Immature natural killer cell (primary cell): ENCODE measurements around the gene GRK6. TPM values are rescaled to one million over a fixed set of nuclear protein-coding genes. Genes with fewer than 3 reads are reported as not detected.

Experiments
- DNase-seq, 3 donors: peaks; one replicate each; pipeline ENCODE4 v3.0.0; 2022; ENCODE audit warnings: mixed read lengths in 1 of 3
- H3K27ac Mint-ChIP-seq, 6 donors: one replicate each; pipeline ENCODE4 v1.8.0; 2020; ENCODE audit warnings: mixed read lengths in 6 of 6, mild to moderate bottlenecking in 5 of 6, inconsistent platforms in 4 of 6, moderate library complexity in 3 of 6
- H3K27me3 Mint-ChIP-seq, 3 donors: one replicate each; pipeline ENCODE4 v1.8.0; 2020 to 2021; ENCODE audit warnings: low read depth in 3 of 3, mild to moderate bottlenecking in 3 of 3, mixed read lengths in 3 of 3, moderate library complexity in 3 of 3, inconsistent platforms in 1 of 3
- H3K36me3 Mint-ChIP-seq, 3 donors: one replicate each; pipeline ENCODE4 v1.8.0; 2020; ENCODE audit warnings: mixed read lengths in 3 of 3, inconsistent platforms in 2 of 3, mild to moderate bottlenecking in 2 of 3
- H3K4me1 Mint-ChIP-seq, 2 donors: one replicate each; pipeline ENCODE4 v1.8.0; 2020; ENCODE audit warnings: inconsistent platforms in 2 of 2, mild to moderate bottlenecking in 2 of 2, mixed read lengths in 2 of 2, moderate library complexity in 1 of 2
- H3K4me3 Mint-ChIP-seq, 5 donors: one replicate each; pipeline ENCODE4 v1.8.0; 2020; ENCODE audit warnings: mild to moderate bottlenecking in 5 of 5, mixed read lengths in 5 of 5, inconsistent platforms in 3 of 5, moderate library complexity in 3 of 5
- H3K9me3 Mint-ChIP-seq, 6 donors: one replicate each; pipeline ENCODE4 v1.8.0; 2020; ENCODE audit warnings: mild to moderate bottlenecking in 6 of 6, mixed read lengths in 6 of 6, inconsistent platforms in 4 of 6, moderate library complexity in 3 of 6
- polyA plus RNA-seq, 3 donors: library from polyadenylated mRNA; unstranded; fragments of 300-500 nt; fragmentation: Illumina TruSeq; gene quantifications; one replicate each; pipeline ENCODE4 v1.2.3, GENCODE V29; 2021

GRK6 gene
- 100 to 1,000 TPM; 102 to 129 (median 103) TPM for polyA plus RNA-seq

GRCh38 chr5:177426566-177427210, at the start of gene GRK6:
Gene GRK6, plus strand, starts transcription at chr5:177426676. Its CDS starts 170 bp downstream, at chr5:177426846.
- Mint-ChIP-seq H3K4me3 (peak within 1 kb of the TSS; percentile 93 to 96 (median 94)), H3K36me3 (no peaks in the 10 kb centered on the region), H3K27me3 (peaks cover 12 to 26% (median 15%) of the 10 kb centered on the region in 3 donors), H3K27ac (peak within 1 kb of the TSS; percentile 96 to 99 (median 98)), H3K4me1 (peaks cover 65 to 68% of the 10 kb centered on the region in 2 donors), H3K9me3 (no peaks in the 10 kb centered on the region)
- DNase-seq, result peak in 2 of 3 donors; percentile 65 to 70

GRCh38 chr5:177377851-177378776, 48.4 kb upstream of the GRK6 start:
- no peak for DNase-seq
- Mint-ChIP-seq H3K4me1 (peaks cover 2 to 11% of the 10 kb centered on the region in 2 donors), H3K36me3 (no peaks in the 10 kb centered on the region), H3K9me3 (no peaks in the 10 kb centered on the region), H3K27me3 (peaks cover 1 to 5% (median 2%) of the 10 kb centered on the region in 3 donors), H3K4me3 (no peak overlapping the region), H3K27ac (peak overlapping the region in 1 of 6 donors; percentile 4)

GRCh38 chr5:177378884-177379883, 47.3 kb upstream of the GRK6 start:
- Mint-ChIP-seq H3K27me3 (peaks cover 1 to 4% (median 2%) of the 10 kb centered on the region in 3 donors), H3K9me3 (no peaks in the 10 kb centered on the region), H3K4me1 (peaks cover 0 to 3% of the 10 kb centered on the region in 2 donors), H3K27ac (peak overlapping the region in 1 of 6 donors; percentile 38), H3K36me3 (no peaks in the 10 kb centered on the region), H3K4me3 (no peak overlapping the region)
- no peak for DNase-seq

GRCh38 chr5:177380805-177381126, 45.7 kb upstream of the GRK6 start:
- Mint-ChIP-seq H3K36me3 (no peaks in the 10 kb centered on the region), H3K4me1 (peaks cover 9 to 13% of the 10 kb centered on the region in 2 donors), H3K27me3 (peaks cover 1 to 7% (median 4%) of the 10 kb centered on the region in 3 donors), H3K27ac (no peak overlapping the region), H3K9me3 (no peaks in the 10 kb centered on the region), H3K4me3 (no peak overlapping the region)
- DNase-seq, result no peak

GRCh38 chr5:177382423-177383029, 44.0 kb upstream of the GRK6 start:
- no peaks in the 10 kb centered on the region for H3K9me3 Mint-ChIP-seq
- H3K27ac Mint-ChIP-seq, result no peak overlapping the region
- no peak for DNase-seq
- H3K4me1 Mint-ChIP-seq, result peaks cover 9 to 13% of the 10 kb centered on the region in 2 donors
- H3K36me3 Mint-ChIP-seq, result no peaks in the 10 kb centered on the region
- no peak overlapping the region for H3K4me3 Mint-ChIP-seq
- peaks cover 0 to 7% (median 4%) of the 10 kb centered on the region in 3 donors for H3K27me3 Mint-ChIP-seq

GRCh38 chr5:177383181-177383580, 43.3 kb upstream of the GRK6 start:
- no peaks in the 10 kb centered on the region for H3K9me3 Mint-ChIP-seq
- no peak for DNase-seq
- peaks cover 11 to 16% of the 10 kb centered on the region in 2 donors for H3K4me1 Mint-ChIP-seq
- H3K4me3 Mint-ChIP-seq, result no peak overlapping the region
- H3K27ac Mint-ChIP-seq, result peak overlapping the region in 1 of 6 donors; percentile 57
- peaks cover 0 to 7% (median 4%) of the 10 kb centered on the region in 3 donors for H3K27me3 Mint-ChIP-seq
- no peaks in the 10 kb centered on the region for H3K36me3 Mint-ChIP-seq

- H3K27ac Mint-ChIP-seq, result peak within 1 kb of the TSS in 2 of 6 donors; percentile 70 to 89
- peak within 1 kb of the TSS in 4 of 5 donors; percentile 0 to 75 (median 58) for H3K4me3 Mint-ChIP-seq
- H3K4me1 Mint-ChIP-seq, result peaks cover 20 to 25% of the 10 kb centered on the region in 2 donors
- DNase-seq, result no peak
- H3K9me3 Mint-ChIP-seq, result no peaks in the 10 kb centered on the region
- peaks cover 3 to 9% (median 4%) of the 10 kb centered on the region in 3 donors for H3K27me3 Mint-ChIP-seq
- no peaks in the 10 kb centered on the region for H3K36me3 Mint-ChIP-seq
Observed at GRCh38 chr5:177384134-177384533, 42.3 kb upstream of the GRK6 start, which contains the start of gene SLC34A1. Gene SLC34A1, plus strand, starts transcription at chr5:177384434. Its CDS starts 1,308 bp downstream, at chr5:177385742.

- Mint-ChIP-seq H3K27ac (peak overlapping the region in 1 of 6 donors; percentile 89), H3K4me3 (peak overlapping the region in 4 of 5 donors; percentile 0 to 75 (median 58)), H3K27me3 (peaks cover 6 to 12% (median 6%) of the 10 kb centered on the region in 3 donors), H3K4me1 (peaks cover 36 to 41% of the 10 kb centered on the region in 2 donors), H3K36me3 (no peaks in the 10 kb centered on the region), H3K9me3 (no peaks in the 10 kb centered on the region)
- DNase-seq, result no peak
Observed at GRCh38 chr5:177385720-177386119, 40.8 kb upstream of the GRK6 start.

- Mint-ChIP-seq H3K36me3 (no peaks in the 10 kb centered on the region), H3K27ac (no peak overlapping the region), H3K4me1 (peaks cover 36 to 48% of the 10 kb centered on the region in 2 donors), H3K9me3 (no peaks in the 10 kb centered on the region), H3K27me3 (peaks cover 4 to 12% (median 12%) of the 10 kb centered on the region in 3 donors), H3K4me3 (peak overlapping the region in 1 of 5 donors; percentile 29)
- DNase-seq, result no peak
Observed at GRCh38 chr5:177386542-177386941, 39.9 kb upstream of the GRK6 start.

- Mint-ChIP-seq H3K36me3 (no peaks in the 10 kb centered on the region), H3K27ac (peak overlapping the region in 1 of 6 donors; percentile 39), H3K4me1 (peaks cover 36 to 48% of the 10 kb centered on the region in 2 donors), H3K9me3 (no peaks in the 10 kb centered on the region), H3K4me3 (peak overlapping the region in 2 of 5 donors; percentile 11 to 49), H3K27me3 (peaks cover 4 to 12% (median 12%) of the 10 kb centered on the region in 3 donors)
- no peak for DNase-seq
Observed at GRCh38 chr5:177387405-177387804, 39.1 kb upstream of the GRK6 start.

GRCh38 chr5:177388521-177389052, 37.9 kb upstream of the GRK6 start:
- no peaks in the 10 kb centered on the region for H3K9me3 Mint-ChIP-seq
- H3K27me3 Mint-ChIP-seq, result peaks cover 5 to 12% (median 12%) of the 10 kb centered on the region in 3 donors
- DNase-seq, result no peak
- peak overlapping the region in 3 of 5 donors; percentile 22 to 84 (median 72) for H3K4me3 Mint-ChIP-seq
- peak overlapping the region; percentile 81 to 97 (median 91) for H3K27ac Mint-ChIP-seq
- no peaks in the 10 kb centered on the region for H3K36me3 Mint-ChIP-seq
- H3K4me1 Mint-ChIP-seq, result peaks cover 36 to 48% of the 10 kb centered on the region in 2 donors
